ENCODE data around the gene CDCA8. TPM values are rescaled to one million over a fixed set of nuclear protein-coding genes. Genes with fewer than 3 reads are reported as not detected.

Gene CDCA8
- total and polyA plus RNA-seq, 5 donors from 2014 or later, result 1.3 to 3.7 (median 3.0) TPM

- H3K36me3 Mint-ChIP-seq, result no peaks in the 10 kb centered on the region
- ATAC-seq (ENCODE audit: low read depth in 2 of 2) (no peak), DNase-seq (no peak)
- no peaks in the 10 kb centered on the region for H3K27me3 Mint-ChIP-seq
- H3K4me3 Mint-ChIP-seq, result no peak overlapping the region
- H3K4me3 ChIP-seq (ENCODE audit: low read depth, low read length), result no peak overlapping the region
- no peak overlapping the region for H3K27ac Mint-ChIP-seq
- no peaks in the 10 kb centered on the region for H3K9me3 Mint-ChIP-seq
- no peaks in the 10 kb centered on the region for H3K36me3 ChIP-seq (ENCODE audit: control insufficient read depth, insufficient read depth, low read length)
- H3K9me3 ChIP-seq (ENCODE audit: control insufficient read depth in 2 of 2, low read length in 2 of 2), result no peaks in the 10 kb centered on the region
- H3K4me1 Mint-ChIP-seq, result no peaks in the 10 kb centered on the region
- no peaks in the 10 kb centered on the region for H3K27me3 ChIP-seq (ENCODE audit: control insufficient read depth, insufficient read depth, low read length)
- H3K27ac ChIP-seq (ENCODE audit: insufficient read depth, low read length, poor library complexity, severe bottlenecking), result no peak overlapping the region
- no peaks in the 10 kb centered on the region for H3K4me1 ChIP-seq (ENCODE audit: control insufficient read depth, insufficient read depth, low read length, poor library complexity, severe bottlenecking)
These were observed 26.0 kb downstream of the CDCA8 start for GRCh38 chr1:37718181-37718900.

- no peaks in the 10 kb centered on the region for H3K9me3 ChIP-seq (ENCODE audit: control insufficient read depth in 2 of 2, low read length in 2 of 2)
- Mint-ChIP-seq H3K36me3 (no peaks in the 10 kb centered on the region), H3K27ac (no peak overlapping the region), H3K27me3 (no peaks in the 10 kb centered on the region), H3K4me3 (no peak overlapping the region), H3K9me3 (no peaks in the 10 kb centered on the region), H3K4me1 (no peaks in the 10 kb centered on the region)
- no peak for ATAC-seq (ENCODE audit: low read depth in 2 of 2)
- H3K27me3 ChIP-seq (ENCODE audit: control insufficient read depth, insufficient read depth, low read length), result no peaks in the 10 kb centered on the region
- no peak overlapping the region for H3K27ac ChIP-seq (ENCODE audit: insufficient read depth, low read length, poor library complexity, severe bottlenecking)
- no peak for DNase-seq
- no peaks in the 10 kb centered on the region for H3K4me1 ChIP-seq (ENCODE audit: control insufficient read depth, insufficient read depth, low read length, poor library complexity, severe bottlenecking)
- no peak overlapping the region for H3K4me3 ChIP-seq (ENCODE audit: low read depth, low read length)
- H3K36me3 ChIP-seq (ENCODE audit: control insufficient read depth, insufficient read depth, low read length), result no peaks in the 10 kb centered on the region
These were observed 26.7 kb downstream of the CDCA8 start for GRCh38 chr1:37718901-37719571.

GRCh38 chr1:37719572-37720195 lies 27.4 kb downstream of the CDCA8 start:
- Mint-ChIP-seq H3K9me3 (no peaks in the 10 kb centered on the region), H3K4me1 (no peaks in the 10 kb centered on the region), H3K36me3 (no peaks in the 10 kb centered on the region), H3K27ac (no peak overlapping the region), H3K27me3 (no peaks in the 10 kb centered on the region), H3K4me3 (no peak overlapping the region)
- Histone ChIP-seq H3K27ac (ENCODE audit: insufficient read depth, low read length, poor library complexity, severe bottlenecking) (no peak overlapping the region), H3K9me3 (ENCODE audit: control insufficient read depth in 2 of 2, low read length in 2 of 2) (no peaks in the 10 kb centered on the region), H3K4me1 (ENCODE audit: control insufficient read depth, insufficient read depth, low read length, poor library complexity, severe bottlenecking) (no peaks in the 10 kb centered on the region), H3K36me3 (ENCODE audit: control insufficient read depth, insufficient read depth, low read length) (no peaks in the 10 kb centered on the region), H3K4me3 (ENCODE audit: low read depth, low read length) (no peak overlapping the region), H3K27me3 (ENCODE audit: control insufficient read depth, insufficient read depth, low read length) (no peaks in the 10 kb centered on the region)
- no peak for DNase-seq
- no peak for ATAC-seq (ENCODE audit: low read depth in 2 of 2)

GRCh38 chr1:37720231-37721130 lies 28.2 kb downstream of the CDCA8 start:
- Histone ChIP-seq H3K4me1 (ENCODE audit: control insufficient read depth, insufficient read depth, low read length, poor library complexity, severe bottlenecking) (no peaks in the 10 kb centered on the region), H3K4me3 (ENCODE audit: low read depth, low read length) (no peak overlapping the region), H3K27me3 (ENCODE audit: control insufficient read depth, insufficient read depth, low read length) (no peaks in the 10 kb centered on the region), H3K9me3 (ENCODE audit: control insufficient read depth in 2 of 2, low read length in 2 of 2) (no peaks in the 10 kb centered on the region), H3K27ac (ENCODE audit: insufficient read depth, low read length, poor library complexity, severe bottlenecking) (no peak overlapping the region), H3K36me3 (ENCODE audit: control insufficient read depth, insufficient read depth, low read length) (no peaks in the 10 kb centered on the region)
- Mint-ChIP-seq H3K27me3 (no peaks in the 10 kb centered on the region), H3K9me3 (no peaks in the 10 kb centered on the region), H3K4me1 (no peaks in the 10 kb centered on the region), H3K4me3 (no peak overlapping the region), H3K36me3 (no peaks in the 10 kb centered on the region), H3K27ac (no peak overlapping the region)
- ATAC-seq (ENCODE audit: low read depth in 2 of 2) (no peak), DNase-seq (no peak)

- Histone ChIP-seq H3K36me3 (ENCODE audit: control insufficient read depth, insufficient read depth, low read length) (no peaks in the 10 kb centered on the region), H3K27ac (ENCODE audit: insufficient read depth, low read length, poor library complexity, severe bottlenecking) (no peak overlapping the region), H3K9me3 (ENCODE audit: control insufficient read depth in 2 of 2, low read length in 2 of 2) (no peaks in the 10 kb centered on the region), H3K27me3 (ENCODE audit: control insufficient read depth, insufficient read depth, low read length) (no peaks in the 10 kb centered on the region), H3K4me3 (ENCODE audit: low read depth, low read length) (no peak overlapping the region), H3K4me1 (ENCODE audit: control insufficient read depth, insufficient read depth, low read length, poor library complexity, severe bottlenecking) (no peaks in the 10 kb centered on the region)
- DNase-seq (no peak), ATAC-seq (ENCODE audit: low read depth in 2 of 2) (no peak)
- Mint-ChIP-seq H3K27ac (no peak overlapping the region), H3K4me1 (no peaks in the 10 kb centered on the region), H3K4me3 (no peak overlapping the region), H3K36me3 (no peaks in the 10 kb centered on the region), H3K9me3 (no peaks in the 10 kb centered on the region), H3K27me3 (no peaks in the 10 kb centered on the region)
These were observed 29.2 kb downstream of the CDCA8 start for GRCh38 chr1:37721565-37721964.

- no peaks in the 10 kb centered on the region for H3K27me3 Mint-ChIP-seq
- ATAC-seq (ENCODE audit: low read depth in 2 of 2), result no peak
- no peaks in the 10 kb centered on the region for H3K36me3 Mint-ChIP-seq
- no peaks in the 10 kb centered on the region for H3K9me3 ChIP-seq (ENCODE audit: control insufficient read depth in 2 of 2, low read length in 2 of 2)
- no peak overlapping the region for H3K4me3 ChIP-seq (ENCODE audit: low read depth, low read length)
- H3K27ac ChIP-seq (ENCODE audit: insufficient read depth, low read length, poor library complexity, severe bottlenecking), result no peak overlapping the region
- no peak for DNase-seq
- no peaks in the 10 kb centered on the region for H3K4me1 Mint-ChIP-seq
- H3K4me1 ChIP-seq (ENCODE audit: control insufficient read depth, insufficient read depth, low read length, poor library complexity, severe bottlenecking), result no peaks in the 10 kb centered on the region
- H3K4me3 Mint-ChIP-seq, result no peak overlapping the region
- H3K9me3 Mint-ChIP-seq, result no peaks in the 10 kb centered on the region
- no peaks in the 10 kb centered on the region for H3K36me3 ChIP-seq (ENCODE audit: control insufficient read depth, insufficient read depth, low read length)
- H3K27me3 ChIP-seq (ENCODE audit: control insufficient read depth, insufficient read depth, low read length), result no peaks in the 10 kb centered on the region
- H3K27ac Mint-ChIP-seq, result no peak overlapping the region
These were observed 30.1 kb downstream of the CDCA8 start for GRCh38 chr1:37722181-37723071.

- Histone ChIP-seq H3K27me3 (ENCODE audit: control insufficient read depth, insufficient read depth, low read length) (no peaks in the 10 kb centered on the region), H3K9me3 (ENCODE audit: control insufficient read depth in 2 of 2, low read length in 2 of 2) (no peaks in the 10 kb centered on the region), H3K27ac (ENCODE audit: insufficient read depth, low read length, poor library complexity, severe bottlenecking) (no peak overlapping the region), H3K36me3 (ENCODE audit: control insufficient read depth, insufficient read depth, low read length) (no peaks in the 10 kb centered on the region), H3K4me1 (ENCODE audit: control insufficient read depth, insufficient read depth, low read length, poor library complexity, severe bottlenecking) (no peaks in the 10 kb centered on the region), H3K4me3 (ENCODE audit: low read depth, low read length) (no peak overlapping the region)
- DNase-seq, result no peak
- Mint-ChIP-seq H3K4me3 (no peak overlapping the region), H3K9me3 (no peaks in the 10 kb centered on the region), H3K36me3 (no peaks in the 10 kb centered on the region), H3K27ac (no peak overlapping the region), H3K27me3 (no peaks in the 10 kb centered on the region), H3K4me1 (no peaks in the 10 kb centered on the region)
- no peak for ATAC-seq (ENCODE audit: low read depth in 2 of 2)
These were observed 30.7 kb downstream of the CDCA8 start for GRCh38 chr1:37723072-37723389.
